ENCODE measurements around the gene ARPIN. TPM values are rescaled to one million over a fixed set of nuclear protein-coding genes. Genes with fewer than 3 reads are reported as not detected.
A peak's percentile ranks its signal among the peaks of the same experiment; 100 is the strongest.
"Not testable (repeated sequence)": the region's sequence is repeated elsewhere in the genome, so short reads cannot be mapped to it uniquely, and the experiment has no call there.

Gene ARPIN
- total RNA-seq, 1 experiment from 2014 or later = 5.2 TPM

DNA sequence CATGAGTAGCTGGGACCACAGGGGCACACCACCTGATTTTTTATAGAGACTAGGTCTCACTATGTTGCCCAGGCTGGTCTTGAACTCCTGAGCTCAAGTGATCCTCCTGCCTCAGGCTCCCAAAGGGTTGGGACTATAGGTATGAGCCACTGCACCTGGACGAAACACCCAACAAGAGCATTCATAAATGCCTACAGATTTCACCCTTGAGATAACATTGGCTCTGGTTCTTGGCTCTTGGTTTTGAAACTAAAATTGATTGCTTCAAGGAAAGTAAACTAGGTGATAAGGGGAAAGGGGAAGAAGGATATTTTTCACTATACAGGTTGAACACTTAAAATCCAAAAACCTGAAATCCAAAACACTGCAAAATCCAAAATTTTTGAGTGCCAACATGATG, 29.2 kb downstream of the ARPIN start:
- DNase-seq (ENCODE audit: extremely low read depth, low read depth) = no peak

DNA sequence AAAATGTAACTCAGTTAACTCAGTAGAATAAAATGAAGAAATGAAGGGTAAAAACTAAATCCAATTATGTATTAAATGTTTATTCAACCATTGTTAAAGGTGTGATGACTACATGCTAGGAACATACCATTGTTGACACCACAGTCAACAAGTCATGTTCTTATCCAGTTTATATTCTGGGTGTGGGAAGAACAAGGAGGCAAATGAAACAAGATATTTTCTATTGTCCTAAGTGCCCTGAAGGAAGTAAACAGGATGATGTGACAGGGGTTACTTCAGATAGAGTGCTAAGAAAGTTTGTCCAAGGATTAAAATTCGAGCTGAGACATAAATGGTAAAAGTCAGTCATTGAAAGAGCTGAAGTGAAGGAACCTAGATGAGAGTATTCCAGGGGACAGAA, 32.0 kb downstream of the ARPIN start:
- no peak for DNase-seq (ENCODE audit: extremely low read depth, low read depth)

DNA sequence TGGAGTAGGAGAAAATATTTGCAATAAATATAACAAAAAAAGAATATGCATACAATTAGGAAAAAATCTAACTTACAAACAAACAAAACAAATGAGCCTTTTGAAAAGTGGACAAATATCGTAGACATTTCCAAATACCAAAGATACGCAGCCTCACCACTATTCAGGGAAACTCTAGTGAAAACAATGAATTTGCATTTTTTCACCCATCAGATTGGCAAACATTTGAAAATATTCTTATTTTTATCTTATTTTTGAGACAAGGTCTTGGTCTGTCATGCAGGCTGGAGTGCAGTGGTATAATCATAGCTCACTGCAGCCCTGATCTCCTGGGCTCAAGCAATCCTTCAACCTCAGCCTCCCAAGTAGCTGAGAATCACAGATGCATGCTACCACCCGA, 34.4 kb downstream of the ARPIN start:
- DNase-seq (ENCODE audit: extremely low read depth, low read depth) = no peak

DNA sequence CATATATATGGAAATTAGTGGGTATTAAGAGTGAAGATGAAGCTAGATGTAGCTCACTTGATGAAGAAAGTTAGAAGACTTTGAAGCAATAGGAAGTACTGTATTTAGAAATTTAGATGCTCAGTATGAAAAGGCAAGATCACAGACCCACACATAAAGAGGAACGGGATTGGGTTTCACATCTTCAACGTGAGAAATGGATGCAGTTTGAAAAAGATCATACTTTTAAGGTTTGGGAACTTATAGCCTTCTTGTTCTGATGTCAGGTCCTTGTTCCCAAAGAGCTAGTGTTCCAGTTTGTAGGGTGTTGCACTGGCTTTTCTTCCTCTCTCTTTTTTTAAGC, 35.7 kb downstream of the ARPIN start:
- DNase-seq (ENCODE audit: extremely low read depth, low read depth) = no peak

DNA sequence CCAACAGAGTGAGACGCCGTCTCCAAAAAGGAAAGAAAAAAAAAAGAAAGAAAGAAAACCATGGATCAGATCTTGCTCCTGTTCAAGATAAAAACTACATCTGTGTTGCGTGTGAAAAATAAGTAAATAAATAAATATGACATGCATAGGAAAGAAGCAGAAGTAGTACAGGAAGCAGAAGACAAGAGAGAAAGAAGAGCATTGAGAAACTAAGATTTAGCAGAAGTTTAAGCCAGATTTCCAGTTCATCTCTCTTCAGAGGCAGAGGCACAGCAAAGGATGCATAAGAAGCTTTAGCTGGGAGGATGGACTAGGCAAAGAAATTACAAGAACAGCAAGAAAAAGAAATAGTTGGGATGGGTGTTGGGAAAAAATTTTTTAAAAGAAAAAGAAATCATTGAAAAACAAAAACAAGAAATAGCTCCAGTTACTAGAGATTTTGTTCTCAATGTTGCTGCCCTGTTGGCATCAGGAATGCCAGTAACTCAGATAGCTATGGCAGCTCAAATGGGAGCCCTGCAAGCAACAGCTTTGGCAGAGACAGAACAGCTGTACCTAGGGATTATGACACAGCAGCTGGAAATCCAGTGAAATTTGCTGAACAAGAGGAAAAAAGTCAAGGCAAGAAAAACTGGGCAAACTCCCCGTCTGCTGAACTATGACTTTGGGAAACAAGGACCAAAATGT, 36.2 kb downstream of the ARPIN start:
- DNase-seq (ENCODE audit: extremely low read depth, low read depth) = no peak

DNA sequence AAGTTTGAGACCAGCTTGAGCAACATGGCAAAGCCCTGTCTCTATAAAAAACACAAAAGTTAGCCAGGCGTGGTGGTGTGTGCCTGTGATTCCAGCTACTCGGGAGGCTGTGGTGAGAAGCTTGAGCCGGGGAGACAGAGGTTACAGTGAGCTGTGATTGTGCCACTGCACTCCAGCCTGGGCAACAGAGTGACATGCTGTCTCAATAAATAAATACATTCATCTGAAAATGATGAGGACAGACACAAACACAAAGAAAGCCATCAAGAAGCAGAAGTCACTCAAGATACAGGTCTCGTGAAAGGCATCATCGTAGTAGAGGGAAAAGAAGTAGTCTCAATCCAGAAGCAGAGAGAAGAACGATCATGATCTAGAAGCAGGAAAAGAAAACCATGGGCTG, 37.0 kb downstream of the ARPIN start:
- no peak for DNase-seq (ENCODE audit: extremely low read depth, low read depth)

DNA sequence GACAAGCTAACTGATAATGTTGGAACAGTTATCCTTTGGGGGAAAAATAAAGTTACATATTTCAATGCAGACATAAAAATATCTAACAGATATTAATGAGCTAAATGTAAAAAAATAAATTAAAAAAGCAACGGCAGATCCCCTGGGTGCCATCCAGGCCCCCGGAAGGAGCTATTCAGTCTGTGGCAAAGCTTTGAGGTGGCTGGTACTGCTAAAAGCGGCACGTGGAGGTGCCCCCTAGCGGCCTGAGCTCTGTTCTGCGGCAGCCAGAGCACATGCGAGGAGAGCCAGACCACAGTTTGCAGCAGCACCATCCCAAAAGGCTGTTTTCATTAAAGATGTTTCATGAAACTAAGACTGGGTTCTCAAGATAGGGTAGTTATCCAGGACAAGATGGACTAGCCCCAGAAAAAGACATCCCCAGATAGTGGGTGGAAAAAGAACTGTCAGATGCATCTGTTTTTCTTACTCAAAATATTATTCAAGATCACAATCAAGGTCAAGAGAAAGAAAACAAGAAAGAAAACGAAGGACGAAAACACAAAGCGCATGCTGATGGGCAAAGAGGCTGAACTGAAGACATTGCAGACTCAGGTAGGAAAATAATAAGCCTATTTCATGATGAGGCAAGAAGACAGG, 37.7 kb downstream of the ARPIN start:
- peak; percentile 50 for DNase-seq (ENCODE audit: extremely low read depth, low read depth)

DNA sequence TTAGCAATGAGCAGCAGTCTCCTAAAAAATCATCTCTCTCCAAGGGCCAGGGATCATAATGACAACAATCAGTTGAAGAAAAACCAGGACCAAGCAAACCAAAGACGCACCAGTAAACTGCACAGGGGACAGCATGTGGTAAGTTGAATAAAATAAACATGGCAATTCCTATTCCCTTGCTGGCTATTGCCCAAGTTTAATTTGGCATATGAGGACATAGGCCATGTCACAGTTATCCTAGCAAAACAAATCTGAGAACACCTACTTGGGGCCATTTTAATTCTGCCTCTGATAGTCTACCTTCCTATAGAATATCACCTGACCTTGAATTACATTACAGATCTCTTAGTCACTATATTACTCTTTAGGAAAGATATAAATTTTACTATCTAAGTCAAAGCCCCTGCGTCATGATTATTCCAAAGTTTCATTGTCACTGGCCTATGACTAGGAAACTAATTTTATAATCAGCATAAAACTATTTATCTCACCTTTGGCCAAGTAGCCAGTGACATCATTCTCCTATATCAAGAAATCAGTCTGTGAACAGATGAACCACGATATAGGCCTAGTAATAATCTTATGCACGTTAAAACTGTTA, 42.0 kb downstream of the ARPIN start:
- DNase-seq (ENCODE audit: extremely low read depth, low read depth) = no peak

DNA sequence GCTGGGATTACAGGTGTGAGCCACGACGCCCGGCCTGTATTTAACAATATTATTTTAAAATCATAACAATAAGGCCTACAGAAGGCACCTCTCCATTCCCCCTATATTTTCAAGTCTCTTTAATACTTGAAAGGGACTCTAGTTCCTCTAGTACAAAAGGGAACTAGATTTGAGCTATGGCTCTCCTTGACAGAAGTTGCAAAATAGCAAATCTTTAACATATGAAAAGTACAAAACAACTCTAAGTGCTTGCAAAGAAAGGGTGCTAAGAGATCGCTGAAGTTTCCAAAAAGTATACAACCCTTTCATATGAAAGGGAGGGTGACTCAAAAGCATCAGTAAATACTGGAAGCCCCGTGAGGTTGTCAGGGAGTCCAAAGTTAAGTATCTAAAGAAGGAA, 42.7 kb downstream of the ARPIN start:
- no peak for DNase-seq (ENCODE audit: extremely low read depth, low read depth)

DNA sequence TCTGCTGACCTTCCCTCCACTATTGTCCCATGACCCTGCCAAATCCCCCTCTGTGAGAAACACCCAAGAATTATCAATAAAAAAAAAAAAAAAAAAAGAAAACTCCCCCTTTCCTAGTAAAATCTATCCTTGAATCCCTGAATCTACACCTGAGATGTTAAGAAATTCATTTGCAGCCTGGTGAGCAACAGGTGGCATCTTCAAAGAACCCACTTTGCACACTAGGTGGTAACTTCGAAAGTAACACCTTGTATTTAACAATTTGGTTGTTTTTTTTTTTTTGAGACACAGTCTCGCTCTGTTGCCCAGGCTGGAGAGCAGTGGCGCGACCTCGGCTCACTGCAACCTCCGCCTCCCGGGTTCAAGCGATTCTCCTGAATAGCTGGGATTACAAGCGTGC, 43.3 kb downstream of the ARPIN start:
- not testable (repeated sequence) for DNase-seq (ENCODE audit: extremely low read depth, low read depth)

DNA sequence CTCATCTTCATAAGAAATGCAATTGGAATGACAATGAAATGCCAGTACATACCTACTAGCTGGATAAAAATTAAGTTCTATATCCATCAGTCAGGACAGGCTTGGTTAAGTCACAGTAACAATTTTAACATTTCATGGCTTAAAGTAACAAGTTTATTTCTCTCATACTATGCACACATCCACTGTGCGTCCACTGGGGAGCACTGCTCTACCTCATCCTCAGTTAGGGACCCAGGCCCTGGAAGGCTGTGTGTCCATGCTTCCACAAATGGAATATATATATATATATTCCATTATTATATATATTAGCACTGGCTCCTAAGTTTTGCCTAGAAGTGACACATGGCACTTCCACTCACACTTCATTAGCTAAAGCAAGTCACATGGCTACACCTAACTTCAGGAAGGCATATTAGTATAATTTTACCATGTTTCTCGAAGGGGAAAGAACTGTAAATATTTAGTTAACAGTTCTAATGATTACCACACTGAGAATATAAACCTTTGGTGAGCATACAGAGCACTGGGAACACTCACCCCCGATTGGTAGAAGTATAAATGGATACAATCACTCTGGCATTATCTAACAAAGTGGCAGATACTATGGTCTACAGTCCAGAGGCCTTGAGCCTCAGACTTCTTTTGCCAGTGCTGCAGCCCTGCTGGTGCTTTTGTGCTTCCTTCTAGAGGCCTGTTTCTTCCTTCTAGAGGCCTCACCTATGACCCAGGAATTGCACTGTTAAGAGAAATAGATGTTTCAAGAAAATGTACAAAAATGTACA, 47.6 kb downstream of the ARPIN start:
- no peak for DNase-seq (ENCODE audit: extremely low read depth, low read depth)

DNA sequence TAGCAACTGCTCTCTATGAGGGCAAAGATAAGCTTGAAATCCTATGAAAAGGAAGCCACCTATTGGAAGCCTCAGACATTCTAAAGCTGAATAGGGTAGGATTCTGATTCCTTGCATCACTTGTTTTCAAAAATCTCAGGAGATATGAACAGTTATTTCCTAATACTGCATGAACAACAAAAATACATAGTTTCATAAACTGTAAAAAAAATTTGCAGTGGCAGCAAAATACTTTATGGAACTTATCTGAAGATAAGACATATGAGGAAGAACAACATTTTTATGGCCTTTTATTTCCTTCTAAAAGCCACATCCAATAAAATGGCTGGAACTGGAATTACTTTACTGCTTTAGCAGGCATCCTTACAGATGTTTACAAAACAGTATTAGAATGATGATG, 48.8 kb downstream of the ARPIN start:
- DNase-seq (ENCODE audit: extremely low read depth, low read depth) = no peak

DNA sequence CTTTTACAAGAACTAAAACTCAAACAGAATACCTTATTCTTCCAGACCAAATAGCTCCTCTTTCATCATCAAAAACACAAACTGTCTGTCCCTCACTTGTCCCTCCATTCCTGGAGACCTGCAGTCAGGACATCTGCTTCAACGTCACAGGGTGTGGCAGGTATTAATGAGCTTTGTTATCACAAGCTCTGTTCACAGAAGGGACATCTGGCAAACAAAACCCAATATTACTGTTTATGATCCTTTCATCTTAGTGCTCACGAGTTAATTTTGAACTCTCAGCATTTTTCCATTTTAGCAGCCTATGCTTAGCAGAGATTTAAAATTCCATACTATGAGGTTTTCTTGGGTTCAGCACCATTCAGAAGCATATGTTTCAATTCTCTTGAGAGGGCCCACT, 51.9 kb downstream of the ARPIN start:
- DNase-seq (ENCODE audit: extremely low read depth, low read depth) = no peak

DNA sequence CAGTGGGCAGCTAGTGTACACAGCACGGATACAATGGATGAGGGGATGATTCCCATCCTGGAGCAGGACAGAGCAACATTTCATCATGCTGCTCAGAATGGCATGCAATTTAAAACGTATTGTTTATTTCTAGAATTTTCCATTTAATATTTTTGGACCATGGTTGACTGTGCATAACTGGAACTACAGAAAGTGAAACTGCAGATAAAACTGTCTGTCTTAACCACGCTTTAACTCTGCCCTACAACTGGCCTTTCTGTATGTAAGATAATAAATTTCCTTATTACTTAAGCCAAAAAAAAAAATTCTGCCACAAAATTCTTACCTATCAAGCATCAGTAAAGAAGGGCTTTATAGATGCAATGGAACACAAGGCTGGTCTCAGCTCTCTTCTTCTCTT, 52.3 kb downstream of the ARPIN start:
- DNase-seq (ENCODE audit: extremely low read depth, low read depth) = no peak

DNA sequence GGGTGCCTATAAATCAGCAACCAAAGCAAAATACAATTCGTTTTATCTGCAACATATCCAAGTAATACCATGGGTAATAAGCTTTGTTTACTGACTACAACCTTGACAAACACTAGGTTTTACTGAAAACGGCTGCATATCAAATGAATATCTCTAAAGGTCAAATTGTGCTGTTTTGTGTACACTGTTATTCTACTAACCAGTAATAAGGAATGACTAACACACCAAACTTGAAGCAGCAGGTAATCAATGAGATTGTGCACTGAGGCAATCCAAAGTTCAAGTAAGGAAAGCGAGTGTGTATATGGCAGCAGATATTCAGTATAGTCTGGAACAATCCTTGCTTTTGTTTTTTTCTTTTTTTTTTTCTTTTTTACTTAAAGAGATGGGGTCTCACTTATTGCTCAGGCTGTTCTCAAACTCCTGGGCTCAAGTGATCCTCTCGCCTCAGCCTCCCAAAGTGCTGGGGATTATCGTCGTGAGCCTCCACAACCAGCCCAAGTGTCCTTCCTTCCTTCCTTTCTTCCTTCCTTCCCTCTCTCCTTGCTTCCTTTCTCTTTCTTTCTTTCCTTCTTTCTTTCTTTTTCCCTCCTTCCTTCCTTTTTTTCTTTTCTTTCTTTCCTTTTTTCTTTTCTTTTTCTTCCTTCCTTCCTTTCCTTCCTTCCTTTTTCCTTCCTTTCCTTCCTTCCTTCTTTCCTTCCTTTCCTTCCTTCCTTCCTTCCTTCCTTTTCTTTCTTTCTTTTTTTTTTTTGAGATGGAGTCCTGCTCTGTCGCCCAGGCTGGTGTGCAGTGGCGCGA, 53.9 kb downstream of the ARPIN start:
- DNase-seq (ENCODE audit: extremely low read depth, low read depth) = no peak

DNA sequence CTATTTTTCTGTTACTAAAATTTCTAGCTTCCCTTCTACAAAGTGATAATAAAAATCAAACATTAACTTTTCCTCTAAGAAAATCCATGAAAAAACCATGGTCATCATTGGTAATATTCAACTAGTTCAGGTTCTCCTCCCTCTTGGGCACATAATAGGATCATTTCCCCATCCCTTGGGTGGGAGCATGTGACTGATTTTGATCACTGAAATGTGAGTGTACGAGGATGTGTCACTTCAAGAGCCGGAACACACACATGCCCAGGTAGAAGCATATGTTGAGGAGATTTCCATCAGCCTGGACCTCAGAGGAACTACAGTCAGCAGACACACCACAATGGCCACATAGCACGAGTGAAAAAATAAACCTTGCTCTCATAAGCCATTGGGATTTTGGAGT, 55.1 kb downstream of the ARPIN start:
- no peak for DNase-seq (ENCODE audit: extremely low read depth, low read depth)

DNA sequence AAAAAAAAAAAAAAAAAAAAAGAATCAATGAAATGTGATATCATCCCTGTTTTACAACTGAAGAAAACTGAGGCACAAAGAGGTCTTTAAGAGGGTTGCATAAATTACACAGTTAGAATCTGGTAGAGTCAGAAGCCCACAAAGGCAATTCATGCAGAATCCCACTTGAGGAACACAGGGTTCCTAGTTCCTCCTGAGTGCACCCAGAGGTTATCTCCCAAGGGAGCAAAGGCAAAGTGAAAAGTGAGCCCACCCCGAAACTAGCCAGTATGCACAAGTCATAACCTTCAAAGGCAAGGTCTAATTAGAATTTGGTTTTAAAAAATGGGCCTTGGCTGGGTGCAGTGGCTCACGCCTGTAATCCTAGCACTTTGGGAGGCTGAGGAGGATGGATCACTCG, 56.8 kb downstream of the ARPIN start:
- no peak for DNase-seq (ENCODE audit: extremely low read depth, low read depth)

DNA sequence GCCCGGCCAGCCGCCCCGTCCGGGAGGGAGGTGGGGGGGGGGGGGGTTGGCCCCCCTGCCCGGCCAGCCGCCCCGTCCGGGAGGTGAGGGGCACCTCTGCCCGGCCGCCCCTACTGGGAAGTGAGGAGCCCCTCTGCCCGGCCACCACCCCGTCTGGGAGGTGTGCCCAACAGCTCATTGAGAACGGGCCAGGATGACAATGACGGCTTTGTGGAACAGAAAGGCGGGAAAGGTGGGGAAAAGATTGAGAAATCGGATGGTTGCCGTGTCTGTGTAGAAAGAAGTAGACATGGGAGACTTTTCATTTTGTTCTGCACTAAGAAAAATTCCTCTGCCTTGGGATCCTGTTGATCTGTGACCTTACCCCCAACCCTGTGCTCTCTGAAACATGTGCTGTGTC, 57.9 kb downstream of the ARPIN start:
- not testable (repeated sequence) for DNase-seq (ENCODE audit: extremely low read depth, low read depth)

DNA sequence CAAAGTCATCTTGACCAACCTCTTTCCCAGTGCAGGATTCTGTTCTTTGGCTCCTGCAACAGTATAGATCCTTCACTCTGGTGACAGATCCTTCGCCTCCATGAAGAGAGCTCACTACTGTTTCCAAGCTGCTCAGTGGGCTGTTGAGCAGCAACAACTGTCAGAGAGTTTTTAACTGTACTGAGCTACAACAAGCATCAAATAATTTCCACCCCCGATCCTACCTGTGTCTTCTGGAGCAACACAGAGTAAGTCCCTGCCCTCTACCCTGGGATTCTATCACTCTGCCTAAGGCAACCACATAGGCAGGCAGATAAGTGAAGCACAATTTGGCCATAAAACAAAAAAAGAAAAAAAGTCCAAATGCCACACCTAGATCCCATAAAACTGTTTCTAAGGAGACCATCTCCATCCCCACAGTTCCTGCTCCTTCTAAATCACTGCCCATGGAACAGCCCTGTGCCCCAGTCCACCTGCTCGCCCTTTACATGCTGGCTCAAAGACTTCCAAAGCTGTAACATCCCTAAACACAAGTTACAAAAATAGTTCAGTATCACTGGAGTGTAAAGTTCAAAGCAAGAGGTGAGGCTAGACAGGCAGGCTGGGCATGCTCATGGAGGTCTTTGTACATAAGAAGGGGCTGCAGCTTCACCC, 60.3 kb downstream of the ARPIN start:
- no peak for DNase-seq (ENCODE audit: extremely low read depth, low read depth)

DNA sequence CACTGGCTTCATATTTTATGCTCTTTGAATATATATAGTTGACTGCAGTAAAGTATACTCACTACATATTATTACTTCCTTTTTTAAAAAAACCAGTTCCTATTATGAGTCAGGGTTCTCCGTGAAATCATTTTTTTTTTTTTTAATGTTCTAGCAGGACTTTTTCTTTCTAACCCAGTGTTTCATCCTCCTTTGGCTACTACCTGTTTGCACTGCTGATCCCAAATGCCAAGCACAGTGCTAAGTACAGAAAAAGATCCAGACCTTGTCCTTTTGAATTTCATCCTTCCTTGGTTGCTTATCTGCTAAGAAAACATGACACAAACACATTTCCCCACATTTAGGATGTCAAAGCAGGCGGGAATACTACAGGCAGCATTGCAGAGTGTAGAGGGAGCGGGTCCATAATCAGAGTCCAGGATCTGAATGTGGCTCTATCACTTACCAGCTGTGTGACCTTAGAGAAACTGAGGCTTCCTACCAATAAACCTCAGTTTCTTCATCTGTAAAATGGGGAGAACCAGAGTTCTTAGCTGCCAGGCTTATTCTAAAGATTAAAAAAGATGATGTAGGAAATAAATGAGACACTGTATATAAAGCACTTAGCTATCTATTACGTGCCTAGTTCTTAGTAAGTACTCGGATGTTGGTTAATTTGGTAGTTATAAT, 60.9 kb downstream of the ARPIN start:
- DNase-seq (ENCODE audit: extremely low read depth, low read depth) = no peak

Measured in NCI-H460 (cell line).